ENCODE measurements around the gene GK. TPM values are rescaled to one million over a fixed set of nuclear protein-coding genes. Genes with fewer than 3 reads are reported as not detected.

Gene GK
- total and polyA plus RNA-seq, 8 donors: 7.1 to 65.9 (median 9.8) TPM

- no peak for TF ChIP-seq CTCF (IDR thresholded peaks at IDR 0.05)
Observed at GRCh38 chrX:30714138-30714537, 60.9 kb downstream of the GK start.

GRCh38 chrX:30715976-30716375, 62.8 kb downstream of the GK start:
- no peak for DNase-seq
- Histone ChIP-seq H3K27ac (no peak overlapping the region), H3K27me3 (no peaks in the 10 kb centered on the region), H3K36me3 (peaks cover 0 to 75% of the 10 kb centered on the region in 2 donors), H3K4me1 (no peaks in the 10 kb centered on the region), H3K4me3 (no peak overlapping the region), H3K9me3 (no peaks in the 10 kb centered on the region)
- intact Hi-C loops (cut with DNase I): no loop called here
- ATAC-seq: no peak
- TF ChIP-seq CTCF (IDR thresholded peaks at IDR 0.05): no peak

More at GRCh38 chrX:30714138-30714537, 60.9 kb downstream of the GK start:
- Histone ChIP-seq H3K27me3 (no peaks in the 10 kb centered on the region), H3K27ac (no peak overlapping the region), H3K4me3 (no peak overlapping the region), H3K9me3 (no peaks in the 10 kb centered on the region), H3K36me3 (peaks cover 0 to 68% of the 10 kb centered on the region in 2 donors), H3K4me1 (no peaks in the 10 kb centered on the region)
- DNase-seq (no peak), ATAC-seq (no peak)
- intact Hi-C loops (cut with DNase I): no loop called here

GRCh38 chrX:30733852-30734660, 80.8 kb downstream of the GK start:
- Histone ChIP-seq H3K9me3 (no peaks in the 10 kb centered on the region), H3K36me3 (no peaks in the 10 kb centered on the region), H3K27ac (no peak overlapping the region), H3K27me3 (no peaks in the 10 kb centered on the region), H3K4me3 (no peak overlapping the region), H3K4me1 (no peaks in the 10 kb centered on the region)
- intact Hi-C loops (cut with DNase I): no loop called here
- no peak for TF ChIP-seq CTCF (IDR thresholded peaks at IDR 0.05)
- DNase-seq: no peak
- no peak for ATAC-seq

- H3K27me3 ChIP-seq: no peaks in the 10 kb centered on the region
- intact Hi-C loops (cut with DNase I): no loop called here
- no peak overlapping the region for H3K4me3 ChIP-seq
- H3K36me3 ChIP-seq: no peaks in the 10 kb centered on the region
- H3K27ac ChIP-seq: no peak overlapping the region
- H3K4me1 ChIP-seq: no peaks in the 10 kb centered on the region
- TF ChIP-seq CTCF (IDR thresholded peaks at IDR 0.05): no peak
- DNase-seq (no peak), ATAC-seq (no peak)
- H3K9me3 ChIP-seq: no peaks in the 10 kb centered on the region
Observed at GRCh38 chrX:30734782-30735181, 81.6 kb downstream of the GK start.

GRCh38 chrX:30735839-30736238, 82.6 kb downstream of the GK start:
- Histone ChIP-seq H3K9me3 (no peaks in the 10 kb centered on the region), H3K27ac (no peak overlapping the region), H3K27me3 (no peaks in the 10 kb centered on the region), H3K4me3 (no peak overlapping the region), H3K4me1 (no peaks in the 10 kb centered on the region), H3K36me3 (no peaks in the 10 kb centered on the region)
- intact Hi-C loops (cut with DNase I): no loop called here
- DNase-seq (peak in 3 of 4 donors; percentile 20 to 52 (median 36)), ATAC-seq (peak; percentile 76)
- peak; percentile 44 to 60 for TF ChIP-seq CTCF (IDR thresholded peaks at IDR 0.05)
